Heart left ventricle (tissue), 13 donors: ENCODE measurements around the gene LGALS1.

ENCODE experiments used
- CTCF ChIP-seq, 12 donors: fragments of 200-600 bp; sonication (generic) in 4 of 12; IDR thresholded peaks; one replicate each; pipeline versions ENCODE4 v1.5.0 to v1.8.0; 2018 to 2022; ENCODE audit warnings: antibody characterized with exemption in 12 of 12, mild to moderate bottlenecking in 5 of 12
- POLR2A ChIP-seq, 2 donors: fragments of 450-650 bp; IDR thresholded peaks; one replicate each; pipeline ENCODE4 v1.6.1; 2017; ENCODE audit warnings: antibody characterized with exemption in 2 of 2, mild to moderate bottlenecking in 2 of 2, moderate library complexity in 2 of 2
- donor health status: ischemic (EF 13 %, LVEDD 7.1; RV severe dilation, severe dysfunction).
- donor health status: DM: no; HTN: yes; CAD: no.
- donor health status: DM: no; HTN: no; CAD: no.
- donor health status: ischemic (EF 25% LVEDD 6.9; RV normal size, moderate dysfunction).
- donor health status: ischemic (EF 25% LVEDD 5.7; RV mildly dilated, moderate dysfunction).
- donor health status: ischemic (EF 35%, LVEDD 5.7; RV mildly dilated, moderate dysfunction).
- donor health status: nonischemic (EF 11% LVEDD 7.7; RV severe dilation, severe dysfunction).
- donor health status: DM: yes; HTN: yes; CAD: no.
- donor health status: PGD.
- donor health status: ischemic (EF 29% LVEDD 5.4; RV normal size, mild dysfunction).
- donor health status: nonischemic (EF 23%, LVEDD 6.1; RV moderate dilation, normal function).

GRCh38 chr22:37703906-37704305 is 28.5 kb downstream of the LGALS1 start:
- TF ChIP-seq POLR2A (IDR thresholded peaks at IDR 0.05) (no peak), CTCF (IDR thresholded peaks at IDR 0.05) (no peak)
